Stomach (tissue), 4 donors: Measurements from ENCODE around the gene CAPN2.

Source experiments
- EP300 ChIP-seq: sonication (generic); formaldehyde crosslinking; IDR thresholded peaks from one replicate; pipeline ENCODE4 v1.6.1; 2017; ENCODE audit warnings: antibody characterized with exemption
- POLR2A ChIP-seq, 4 donors: fragments of 450-650 bp; IDR thresholded peaks; one replicate each; pipeline ENCODE4 v1.6.1; 2016; ENCODE audit warnings: antibody characterized with exemption in 4 of 4, control low read depth in 2 of 4, mild to moderate bottlenecking in 1 of 4, moderate library complexity in 1 of 4
- POLR2AphosphoS5 ChIP-seq, 3 donors: sonication (generic); formaldehyde crosslinking; IDR thresholded peaks; one replicate each; pipeline ENCODE4 v1.6.1; 2016; ENCODE audit warnings: antibody characterized with exemption in 3 of 3
- TF ChIP-seq, protein P1 (sequence below), 7 experiments: fragments of 450-650 bp in 4 of 7; fragments of 200-600 bp in 3 of 7; sonication (generic) in 3 of 7; IDR thresholded peaks; one replicate each; pipeline ENCODE4 v1.5.1; 2016 to 2019; ENCODE audit warnings: antibody characterized with exemption in 7 of 7, control low read depth in 2 of 7, mild to moderate bottlenecking in 1 of 7

DNA sequence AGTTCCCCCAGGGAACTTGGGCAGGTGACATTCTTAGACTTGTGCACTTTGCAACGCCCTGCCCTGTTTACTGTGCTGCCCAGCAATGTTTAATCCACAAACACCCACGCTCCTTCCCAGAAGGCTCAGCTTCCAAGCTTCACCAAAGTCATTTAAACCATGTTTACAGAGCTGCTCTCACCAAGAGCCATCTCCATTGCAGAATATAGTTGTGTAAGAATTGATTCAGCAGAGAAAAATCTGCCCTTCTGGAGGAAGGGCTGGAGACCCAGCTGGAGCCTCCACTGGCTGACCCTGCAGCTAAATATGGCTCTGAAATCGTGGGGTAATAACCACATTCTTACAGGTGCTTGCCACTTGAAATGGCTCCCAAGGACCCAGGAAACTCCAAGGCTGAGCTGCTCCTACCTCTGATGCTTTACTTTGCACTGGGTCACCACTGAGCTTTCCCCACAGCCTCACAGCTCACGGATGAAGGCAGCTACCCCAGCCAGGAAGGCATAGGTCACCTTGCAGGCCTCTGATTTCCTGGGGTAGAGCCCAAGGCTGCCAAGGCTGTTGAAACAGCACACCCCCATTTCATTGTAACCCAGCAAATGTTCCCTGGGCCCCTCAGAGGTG, 8.7 kb downstream of the CAPN2 start:
- TF ChIP-seq, protein P1, sequence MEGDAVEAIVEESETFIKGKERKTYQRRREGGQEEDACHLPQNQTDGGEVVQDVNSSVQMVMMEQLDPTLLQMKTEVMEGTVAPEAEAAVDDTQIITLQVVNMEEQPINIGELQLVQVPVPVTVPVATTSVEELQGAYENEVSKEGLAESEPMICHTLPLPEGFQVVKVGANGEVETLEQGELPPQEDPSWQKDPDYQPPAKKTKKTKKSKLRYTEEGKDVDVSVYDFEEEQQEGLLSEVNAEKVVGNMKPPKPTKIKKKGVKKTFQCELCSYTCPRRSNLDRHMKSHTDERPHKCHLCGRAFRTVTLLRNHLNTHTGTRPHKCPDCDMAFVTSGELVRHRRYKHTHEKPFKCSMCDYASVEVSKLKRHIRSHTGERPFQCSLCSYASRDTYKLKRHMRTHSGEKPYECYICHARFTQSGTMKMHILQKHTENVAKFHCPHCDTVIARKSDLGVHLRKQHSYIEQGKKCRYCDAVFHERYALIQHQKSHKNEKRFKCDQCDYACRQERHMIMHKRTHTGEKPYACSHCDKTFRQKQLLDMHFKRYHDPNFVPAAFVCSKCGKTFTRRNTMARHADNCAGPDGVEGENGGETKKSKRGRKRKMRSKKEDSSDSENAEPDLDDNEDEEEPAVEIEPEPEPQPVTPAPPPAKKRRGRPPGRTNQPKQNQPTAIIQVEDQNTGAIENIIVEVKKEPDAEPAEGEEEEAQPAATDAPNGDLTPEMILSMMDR (IDR thresholded peaks at IDR 0.05): no peak
- TF ChIP-seq POLR2AphosphoS5 (IDR thresholded peaks at IDR 0.05) (peak; percentile 64 to 89 (median 72)), POLR2A (IDR thresholded peaks at IDR 0.05) (no peak), EP300 (no peak)
